Ishikawa (cell line): Measurements from ENCODE around the gene RNF135.

Experiments used
- CEBPB ChIP-seq: IDR thresholded peaks from 2 replicates; pipeline ENCODE4 v1.6.1; 2012
- CREB1 ChIP-seq: IDR thresholded peaks from 2 replicates; pipeline ENCODE4 v1.6.1; 2012; ENCODE audit warnings: low read depth
- EGR1 ChIP-seq: IDR thresholded peaks from 2 replicates; pipeline ENCODE4 v1.6.1; 2012
- EP300 ChIP-seq: IDR thresholded peaks from 2 replicates; pipeline ENCODE4 v1.6.1; 2012; ENCODE audit warnings: borderline replicate concordance
- FOXM1 ChIP-seq: IDR thresholded peaks from 2 replicates; pipeline ENCODE4 v1.6.1; 2012; ENCODE audit warnings: low read depth, borderline replicate concordance
- MAX ChIP-seq: IDR thresholded peaks from 2 replicates; pipeline ENCODE4 v1.6.1; 2012
- NFIC ChIP-seq: IDR thresholded peaks from 2 replicates; pipeline ENCODE4 v1.6.1; 2012
- RAD21 ChIP-seq: IDR thresholded peaks from 2 replicates; pipeline ENCODE4 v1.6.1; 2012; ENCODE audit warnings: low read depth
- REST ChIP-seq: IDR thresholded peaks from 2 replicates; pipeline ENCODE4 v1.6.1; 2012; ENCODE audit warnings: low read depth, mild to moderate bottlenecking
- TAF1 ChIP-seq: IDR thresholded peaks from 2 replicates; pipeline ENCODE4 v1.6.1; 2012; ENCODE audit warnings: low read depth, mild to moderate bottlenecking
- TCF12 ChIP-seq: IDR thresholded peaks from 2 replicates; pipeline ENCODE4 v1.6.1; 2012; ENCODE audit warnings: low read depth
- TEAD4 ChIP-seq: IDR thresholded peaks from 2 replicates; pipeline ENCODE4 v1.6.1; 2012
- YY1 ChIP-seq: IDR thresholded peaks from 2 replicates; pipeline ENCODE4 v1.6.1; 2012; ENCODE audit warnings: low read depth
- ZBTB7A ChIP-seq: IDR thresholded peaks from 2 replicates; pipeline ENCODE4 v1.6.1; 2012; ENCODE audit warnings: low read depth
- TF ChIP-seq, protein P1 (sequence below): IDR thresholded peaks from 2 replicates; pipeline ENCODE4 v1.6.1; 2012

The RNF135 gene

GRCh38 chr17:30942308-30943079 is 28.3 kb upstream of the RNF135 start:
- TF ChIP-seq, protein P1, sequence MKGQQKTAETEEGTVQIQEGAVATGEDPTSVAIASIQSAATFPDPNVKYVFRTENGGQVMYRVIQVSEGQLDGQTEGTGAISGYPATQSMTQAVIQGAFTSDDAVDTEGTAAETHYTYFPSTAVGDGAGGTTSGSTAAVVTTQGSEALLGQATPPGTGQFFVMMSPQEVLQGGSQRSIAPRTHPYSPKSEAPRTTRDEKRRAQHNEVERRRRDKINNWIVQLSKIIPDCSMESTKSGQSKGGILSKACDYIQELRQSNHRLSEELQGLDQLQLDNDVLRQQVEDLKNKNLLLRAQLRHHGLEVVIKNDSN, result no peak
- TF ChIP-seq REST (no peak), FOXM1 (no peak), TCF12 (no peak), MAX (no peak), NFIC (no peak), YY1 (no peak), TEAD4 (no peak), ZBTB7A (no peak), CREB1 (no peak), EP300 (no peak)

DNA sequence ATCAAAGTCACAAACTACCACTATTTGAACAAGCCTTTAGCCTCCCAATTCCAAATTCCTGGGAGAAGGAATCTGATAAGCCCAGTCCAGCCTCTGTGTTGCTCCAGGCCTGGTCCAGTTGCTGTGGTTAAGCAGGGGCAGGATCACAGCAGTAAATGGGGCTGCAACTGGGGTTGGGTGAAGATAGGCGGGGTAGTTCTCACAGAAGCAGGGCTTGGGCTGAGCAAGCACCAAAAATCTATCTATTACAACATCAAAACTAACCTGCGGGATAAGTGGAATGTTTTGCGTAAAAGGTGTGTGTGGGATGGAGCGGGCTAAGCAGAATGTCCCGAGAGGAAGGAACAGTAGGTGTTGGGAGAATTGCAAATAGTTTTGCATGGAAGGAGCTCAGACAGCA is 23.0 kb upstream of the RNF135 start:
- TF ChIP-seq CREB1 (no peak), NFIC (no peak), RAD21 (no peak), TCF12 (no peak), REST (no peak), EP300 (no peak), MAX (no peak), FOXM1 (no peak), ZBTB7A (no peak), CEBPB (no peak), EGR1 (no peak), TEAD4 (no peak), TAF1 (no peak)
- TF ChIP-seq, protein P1, result no peak

GRCh38 chr17:30950189-30950588 is 20.6 kb upstream of the RNF135 start:
- TF ChIP-seq RAD21 (no peak), TAF1 (no peak), EGR1 (no peak), TCF12 (no peak), EP300 (no peak), FOXM1 (no peak), TEAD4 (no peak), REST (no peak), CEBPB (no peak), NFIC (no peak), ZBTB7A (no peak), CREB1 (no peak), MAX (no peak), YY1 (no peak)
- TF ChIP-seq, protein P1, result no peak
